Esophagus squamous epithelium (tissue), 4 donors: ENCODE measurements around the gene SETBP1.

Source experiments
- POLR2A ChIP-seq, 4 donors: fragments of 450-650 bp; IDR thresholded peaks; one replicate each; pipeline ENCODE4 v1.6.1; 2017; ENCODE audit warnings: antibody characterized with exemption in 4 of 4, mild to moderate bottlenecking in 4 of 4, moderate library complexity in 3 of 4
- TF ChIP-seq, protein P1 (sequence below), 6 experiments: fragments of 450-650 bp in 4 of 6; fragments of 200-600 bp in 2 of 6; sonication (generic) in 2 of 6; IDR thresholded peaks; one replicate each; pipeline ENCODE4 v1.5.1; 2016 to 2019; ENCODE audit warnings: antibody characterized with exemption in 6 of 6, mild to moderate bottlenecking in 4 of 6, moderate library complexity in 4 of 6

DNA sequence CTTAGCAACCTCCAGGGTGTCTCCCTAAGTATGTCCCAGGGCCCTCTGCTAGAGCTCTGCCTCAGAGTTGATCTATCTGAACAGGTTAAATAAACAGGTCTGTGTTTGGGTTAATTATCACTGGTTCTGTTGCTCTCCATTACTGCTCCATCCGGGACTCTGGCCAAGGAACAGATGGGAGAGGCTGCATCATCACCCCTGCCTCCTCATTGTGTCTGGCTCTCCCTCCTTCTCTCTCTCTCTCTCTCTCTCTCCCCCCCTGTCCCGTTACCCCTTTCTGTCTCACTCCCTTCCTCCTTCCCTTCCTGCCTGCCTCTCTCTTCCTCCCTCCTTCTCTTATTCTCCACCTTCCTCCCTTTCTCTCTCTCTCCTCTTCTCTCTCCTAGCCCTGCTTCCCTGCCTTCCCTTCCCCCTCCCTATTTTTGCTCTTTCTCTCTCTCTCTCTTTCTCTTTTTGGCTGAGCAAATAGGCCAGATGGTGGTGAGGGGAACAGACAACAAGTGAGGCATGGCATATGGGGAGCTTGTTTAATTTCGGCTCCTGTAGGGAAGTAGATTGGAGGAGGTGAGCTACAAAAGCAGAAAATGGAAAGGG, 62.1 kb downstream of the SETBP1 start:
- TF ChIP-seq, protein P1, sequence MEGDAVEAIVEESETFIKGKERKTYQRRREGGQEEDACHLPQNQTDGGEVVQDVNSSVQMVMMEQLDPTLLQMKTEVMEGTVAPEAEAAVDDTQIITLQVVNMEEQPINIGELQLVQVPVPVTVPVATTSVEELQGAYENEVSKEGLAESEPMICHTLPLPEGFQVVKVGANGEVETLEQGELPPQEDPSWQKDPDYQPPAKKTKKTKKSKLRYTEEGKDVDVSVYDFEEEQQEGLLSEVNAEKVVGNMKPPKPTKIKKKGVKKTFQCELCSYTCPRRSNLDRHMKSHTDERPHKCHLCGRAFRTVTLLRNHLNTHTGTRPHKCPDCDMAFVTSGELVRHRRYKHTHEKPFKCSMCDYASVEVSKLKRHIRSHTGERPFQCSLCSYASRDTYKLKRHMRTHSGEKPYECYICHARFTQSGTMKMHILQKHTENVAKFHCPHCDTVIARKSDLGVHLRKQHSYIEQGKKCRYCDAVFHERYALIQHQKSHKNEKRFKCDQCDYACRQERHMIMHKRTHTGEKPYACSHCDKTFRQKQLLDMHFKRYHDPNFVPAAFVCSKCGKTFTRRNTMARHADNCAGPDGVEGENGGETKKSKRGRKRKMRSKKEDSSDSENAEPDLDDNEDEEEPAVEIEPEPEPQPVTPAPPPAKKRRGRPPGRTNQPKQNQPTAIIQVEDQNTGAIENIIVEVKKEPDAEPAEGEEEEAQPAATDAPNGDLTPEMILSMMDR (IDR thresholded peaks at IDR 0.05), result no peak
- no peak for TF ChIP-seq POLR2A (IDR thresholded peaks at IDR 0.05)
